Omental fat pad (tissue), 4 donors: ENCODE measurements around the gene SYPL1. TPM values are rescaled to one million over a fixed set of nuclear protein-coding genes. Genes with fewer than 3 reads are reported as not detected.

Experiments
- ATAC-seq: fragments of 150-250 bp; one replicate; pipeline ENCODE4 v1.9.1; 2016; ENCODE audit warnings: mild to moderate bottlenecking, moderate library complexity; ENCODE audit not compliant: low FRiP score
- DNase-seq: peaks from one replicate; pipeline ENCODE4 v3.0.0-alpha.2; 2019; ENCODE audit warnings: low spot score
- CTCF ChIP-seq, 3 donors: fragments of 450-650 bp; IDR thresholded peaks; one replicate each; pipeline ENCODE4 v1.5.1; 2016 to 2017; ENCODE audit warnings: antibody characterized with exemption in 3 of 3, mild to moderate bottlenecking in 3 of 3, moderate library complexity in 2 of 3
- total RNA-seq, 4 donors: library from RNA; depleted of rRNA; stranded (reverse); fragments of >200 nt; gene quantifications; one replicate each; pipeline ENCODE4 v1.1.0, GENCODE V29; 2016

The SYPL1 gene
- total RNA-seq, 4 donors from 2014 or later = 61.5 to 120 (median 70.6) TPM

- ATAC-seq (no peak), DNase-seq (no peak)
- TF ChIP-seq CTCF (IDR thresholded peaks at IDR 0.05) = no peak
Measured at GRCh38 chr7:106063024-106063423, 49.1 kb downstream of the SYPL1 start.

GRCh38 chr7:106062521-106062931, 49.6 kb downstream of the SYPL1 start:
- ATAC-seq = no peak
- no peak for TF ChIP-seq CTCF (IDR thresholded peaks at IDR 0.05)

GRCh38 chr7:106062006-106062405, 50.1 kb downstream of the SYPL1 start:
- ATAC-seq (no peak), DNase-seq (no peak)
- TF ChIP-seq CTCF (IDR thresholded peaks at IDR 0.05) = no peak

More at GRCh38 chr7:106062521-106062931, 49.6 kb downstream of the SYPL1 start:
- DNase-seq = no peak

GRCh38 chr7:106061301-106061979, 50.7 kb downstream of the SYPL1 start:
- ATAC-seq (no peak), DNase-seq (no peak)
- TF ChIP-seq CTCF (IDR thresholded peaks at IDR 0.05) = no peak

GRCh38 chr7:106060394-106060920, 51.7 kb downstream of the SYPL1 start:
- no peak for ATAC-seq

GRCh38 chr7:106059556-106059955, 52.6 kb downstream of the SYPL1 start:
- DNase-seq (no peak), ATAC-seq (no peak)
- TF ChIP-seq CTCF (IDR thresholded peaks at IDR 0.05) = no peak

More at GRCh38 chr7:106060394-106060920, 51.7 kb downstream of the SYPL1 start:
- no peak for TF ChIP-seq CTCF (IDR thresholded peaks at IDR 0.05)
- no peak for DNase-seq

GRCh38 chr7:106058928-106059324, 53.2 kb downstream of the SYPL1 start:
- DNase-seq = no peak
- no peak for TF ChIP-seq CTCF (IDR thresholded peaks at IDR 0.05)
- no peak for ATAC-seq
